HUES6 (cell line): Measurements from ENCODE around the gene ZPBP2.

Experiments
- H3K27ac ChIP-seq: 2 replicates; pipeline ENCODE4 v1.7.0; 2013; ENCODE audit warnings: low read depth, mild to moderate bottlenecking, low read length, inconsistent platforms
- H3K27me3 ChIP-seq: 2 replicates; pipeline ENCODE4 v1.6.1; 2013; ENCODE audit warnings: low read length; ENCODE audit not compliant: control insufficient read depth, insufficient read depth
- H3K36me3 ChIP-seq: 2 replicates; pipeline ENCODE4 v1.6.1; 2013; ENCODE audit warnings: low read length; ENCODE audit not compliant: control insufficient read depth, insufficient read depth
- H3K4me1 ChIP-seq: 2 replicates; pipeline ENCODE4 v1.6.1; 2013; ENCODE audit warnings: low read length; ENCODE audit not compliant: control insufficient read depth, insufficient read depth
- H3K4me3 ChIP-seq: 2 replicates; pipeline ENCODE4 v1.5.1; 2013; ENCODE audit warnings: low read depth, low read length
- H3K9ac ChIP-seq: one replicate; pipeline ENCODE4 v1.6.1; 2013; ENCODE audit warnings: mild to moderate bottlenecking, low read length
- H3K9me3 ChIP-seq: 2 replicates; pipeline ENCODE4 v1.6.1; 2013; ENCODE audit warnings: low read depth, low read length; ENCODE audit not compliant: control insufficient read depth, insufficient read depth

ZPBP2 gene, protein sequence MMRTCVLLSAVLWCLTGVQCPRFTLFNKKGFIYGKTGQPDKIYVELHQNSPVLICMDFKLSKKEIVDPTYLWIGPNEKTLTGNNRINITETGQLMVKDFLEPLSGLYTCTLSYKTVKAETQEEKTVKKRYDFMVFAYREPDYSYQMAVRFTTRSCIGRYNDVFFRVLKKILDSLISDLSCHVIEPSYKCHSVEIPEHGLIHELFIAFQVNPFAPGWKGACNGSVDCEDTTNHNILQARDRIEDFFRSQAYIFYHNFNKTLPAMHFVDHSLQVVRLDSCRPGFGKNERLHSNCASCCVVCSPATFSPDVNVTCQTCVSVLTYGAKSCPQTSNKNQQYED

GRCh38 chr17:39867880-39868553, at the start of gene ZPBP2:
Gene ZPBP2, plus strand, starts transcription at chr17:39868202. Its CDS starts 153 bp downstream, at chr17:39868355.
- Histone ChIP-seq H3K9ac (no peak within 1 kb of the TSS), H3K27ac (no peak within 1 kb of the TSS), H3K4me3 (no peak within 1 kb of the TSS), H3K4me1 (peaks cover 3% of the 10 kb centered on the region; the same call in 1 of the 2 replicates), H3K36me3 (no peaks in the 10 kb centered on the region), H3K9me3 (no peaks in the 10 kb centered on the region), H3K27me3 (peaks cover 60% of the 10 kb centered on the region)

DNA sequence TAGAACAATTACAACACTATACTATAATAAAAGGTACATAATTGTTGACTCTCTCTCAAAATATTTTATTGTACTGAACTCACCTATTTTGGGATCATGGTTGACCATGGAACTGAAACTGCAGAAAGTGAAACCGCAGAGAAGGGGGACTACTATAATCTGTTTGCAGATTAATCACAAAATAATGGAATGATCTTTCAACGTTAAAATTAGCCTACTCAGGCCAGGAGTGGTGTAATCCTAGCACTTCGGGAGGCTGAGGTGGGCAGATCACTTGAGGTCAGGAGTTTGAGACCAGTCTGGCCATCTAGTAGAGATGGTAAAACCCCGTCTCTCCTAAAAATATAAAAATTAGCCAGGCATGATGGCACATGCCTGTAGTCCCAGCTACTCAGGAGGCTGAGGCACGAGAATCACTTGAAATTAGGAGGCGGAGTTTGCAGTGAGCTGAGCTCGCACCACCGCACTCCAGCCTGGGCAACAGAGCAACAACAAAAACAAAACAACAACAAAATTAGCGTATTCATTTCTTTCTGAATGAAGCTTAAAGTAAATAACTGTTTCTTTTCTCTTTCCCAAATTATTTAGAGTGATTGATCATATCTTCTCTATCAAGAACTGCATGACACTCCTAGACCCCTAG, 49.5 kb upstream of the ZPBP2 start:
- no peak overlapping the region for H3K4me3 ChIP-seq
- peaks cover 12% of the 10 kb centered on the region for H3K9me3 ChIP-seq
- H3K9ac ChIP-seq, result no peak overlapping the region
- no peaks in the 10 kb centered on the region for H3K36me3 ChIP-seq
- H3K27ac ChIP-seq, result no peak overlapping the region
- no peaks in the 10 kb centered on the region for H3K27me3 ChIP-seq
- no peaks in the 10 kb centered on the region for H3K4me1 ChIP-seq

- no peak overlapping the region for H3K9ac ChIP-seq
- no peak overlapping the region for H3K27ac ChIP-seq
- no peaks in the 10 kb centered on the region for H3K4me1 ChIP-seq
These were observed 47.5 kb upstream of the ZPBP2 start for GRCh38 chr17:39820541-39820940.

GRCh38 chr17:39820987-39821386, 47.0 kb upstream of the ZPBP2 start:
- Histone ChIP-seq H3K4me1 (no peaks in the 10 kb centered on the region), H3K27me3 (no peaks in the 10 kb centered on the region), H3K9me3 (peaks cover 34% of the 10 kb centered on the region), H3K36me3 (no peaks in the 10 kb centered on the region), H3K9ac (no peak overlapping the region), H3K4me3 (no peak overlapping the region), H3K27ac (no peak overlapping the region)

More at GRCh38 chr17:39820541-39820940, 47.5 kb upstream of the ZPBP2 start:
- Histone ChIP-seq H3K27me3 (no peaks in the 10 kb centered on the region), H3K36me3 (no peaks in the 10 kb centered on the region), H3K4me3 (no peak overlapping the region), H3K9me3 (peaks cover 30% of the 10 kb centered on the region)

- Histone ChIP-seq H3K9me3 (peaks cover 36% of the 10 kb centered on the region), H3K36me3 (no peaks in the 10 kb centered on the region), H3K27ac (no peak overlapping the region), H3K9ac (no peak overlapping the region), H3K4me1 (no peaks in the 10 kb centered on the region), H3K27me3 (no peaks in the 10 kb centered on the region), H3K4me3 (no peak overlapping the region)
These were observed 46.0 kb upstream of the ZPBP2 start for GRCh38 chr17:39822051-39822451.

DNA sequence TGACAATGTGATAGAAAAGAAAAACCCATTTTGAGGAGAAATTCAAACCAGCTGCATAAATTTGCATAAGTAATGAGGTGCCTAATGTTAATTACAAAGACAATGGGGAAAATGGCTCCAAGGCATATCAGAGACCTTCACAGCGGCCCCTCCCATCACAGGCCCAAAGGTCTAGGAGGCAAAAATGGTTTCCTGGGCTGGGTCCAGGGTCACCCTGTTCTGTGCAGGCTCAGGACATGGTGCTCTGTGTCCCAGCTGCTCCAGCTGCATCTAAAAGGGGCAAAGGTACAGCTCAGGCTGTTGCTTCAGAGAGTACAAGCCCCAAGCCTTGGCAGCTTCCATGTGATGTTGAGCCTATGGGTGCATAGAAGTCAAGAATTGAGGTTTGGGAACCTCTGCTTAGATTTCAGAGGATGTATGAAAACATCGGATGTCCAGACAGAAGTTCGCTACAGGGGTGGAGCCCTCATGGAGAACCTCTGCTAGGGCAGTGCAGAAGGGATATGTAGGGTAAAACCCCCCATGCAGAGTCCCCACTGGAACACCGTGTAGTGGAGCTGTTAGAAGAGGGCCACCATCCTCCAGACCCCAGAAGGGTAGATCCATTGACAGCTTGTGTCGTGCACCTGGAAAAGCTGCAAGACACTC, 44.5 kb upstream of the ZPBP2 start:
- Histone ChIP-seq H3K27me3 (no peaks in the 10 kb centered on the region), H3K27ac (no peak overlapping the region), H3K36me3 (no peaks in the 10 kb centered on the region), H3K4me3 (no peak overlapping the region), H3K4me1 (no peaks in the 10 kb centered on the region), H3K9me3 (peaks cover 36% of the 10 kb centered on the region), H3K9ac (no peak overlapping the region)

- H3K36me3 ChIP-seq, result no peaks in the 10 kb centered on the region
- no peak overlapping the region for H3K27ac ChIP-seq
- H3K9me3 ChIP-seq, result peaks cover 36% of the 10 kb centered on the region
- H3K27me3 ChIP-seq, result no peaks in the 10 kb centered on the region
- H3K4me1 ChIP-seq, result no peaks in the 10 kb centered on the region
- H3K9ac ChIP-seq, result no peak overlapping the region
- H3K4me3 ChIP-seq, result no peak overlapping the region
These were observed 41.7 kb upstream of the ZPBP2 start for GRCh38 chr17:39826334-39826733.

- no peak overlapping the region for H3K27ac ChIP-seq
- no peaks in the 10 kb centered on the region for H3K36me3 ChIP-seq
- H3K4me1 ChIP-seq, result no peaks in the 10 kb centered on the region
- H3K9me3 ChIP-seq, result peaks cover 24% of the 10 kb centered on the region
- H3K27me3 ChIP-seq, result no peaks in the 10 kb centered on the region
- H3K9ac ChIP-seq, result no peak overlapping the region
- H3K4me3 ChIP-seq, result no peak overlapping the region
These were observed 39.6 kb upstream of the ZPBP2 start for GRCh38 chr17:39828443-39828842.

- Histone ChIP-seq H3K4me1 (no peaks in the 10 kb centered on the region), H3K9me3 (peaks cover 3% of the 10 kb centered on the region; the same call in 1 of the 2 replicates), H3K4me3 (no peak overlapping the region), H3K9ac (no peak overlapping the region), H3K27me3 (no peaks in the 10 kb centered on the region), H3K27ac (no peak overlapping the region), H3K36me3 (no peaks in the 10 kb centered on the region)
These were observed 36.4 kb upstream of the ZPBP2 start for GRCh38 chr17:39831588-39831987.

DNA sequence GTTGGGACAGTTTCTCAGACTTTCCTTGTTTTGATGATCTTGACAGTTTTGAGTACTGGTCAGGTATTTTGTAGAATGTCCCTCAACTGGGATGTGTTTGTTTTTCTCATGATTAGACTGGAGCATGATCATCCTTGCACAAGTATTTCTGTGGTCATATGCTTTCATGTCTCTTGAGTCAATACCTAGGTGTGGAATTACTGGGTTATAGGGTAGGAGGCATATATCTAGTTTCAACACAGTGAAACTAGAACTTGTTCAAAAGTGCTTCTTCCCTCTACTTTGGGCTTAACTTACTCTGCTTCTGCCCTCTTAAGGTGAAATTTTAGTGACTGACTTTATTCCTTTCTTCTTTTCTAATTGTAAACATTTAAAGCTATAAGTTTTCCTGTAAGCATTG, 34.0 kb upstream of the ZPBP2 start:
- H3K27me3 ChIP-seq, result no peaks in the 10 kb centered on the region
- H3K36me3 ChIP-seq, result no peaks in the 10 kb centered on the region
- H3K9ac ChIP-seq, result no peak overlapping the region
- peaks cover 3% of the 10 kb centered on the region; the same call in 1 of the 2 replicates for H3K9me3 ChIP-seq
- H3K4me3 ChIP-seq, result no peak overlapping the region
- no peaks in the 10 kb centered on the region for H3K4me1 ChIP-seq
- no peak overlapping the region for H3K27ac ChIP-seq
